Measurements from ENCODE around the gene HIRA. TPM values are rescaled to one million over a fixed set of nuclear protein-coding genes. Genes with fewer than 3 reads are reported as not detected.
A peak's percentile ranks its signal among the peaks of the same experiment; 100 is the strongest.
"Not testable (repeated sequence)": the region's sequence is repeated elsewhere in the genome, so short reads cannot be mapped to it uniquely, and the experiment has no call there.

HIRA gene
- polyA plus RNA-seq, 3 donors, result 1.8 to 20.7 (median 2.6) TPM

GRCh38 chr22:19331474-19331873 is 100.1 kb downstream of the HIRA start:
- Mint-ChIP-seq H3K27ac (peak overlapping the region in 1 of 7 donors; percentile 2), H3K4me3 (no peak overlapping the region), H3K9me3 (peaks cover 49 to 73% (median 52%) of the 10 kb centered on the region in 7 donors), H3K4me1 (no peaks in the 10 kb centered on the region), H3K27me3 (ENCODE audit: low read depth in 3 of 3) (no peaks in the 10 kb centered on the region), H3K36me3 (peaks cover 73 to 83% of the 10 kb centered on the region in 2 donors)
- no peak for TF ChIP-seq CTCF (IDR thresholded peaks at IDR 0.05)
- Histone ChIP-seq H3K27ac (ENCODE audit: low read depth in 1 of 2, low read length in 2 of 2) (no peak overlapping the region), H3K36me3 (replicated peaks in 1 of 2; ENCODE audit: control insufficient read depth in 1 of 2, insufficient read depth in 2 of 2, low read length in 2 of 2) (peaks cover 62 to 80% of the 10 kb centered on the region in 2 donors), H3K4me2 (replicated peaks; ENCODE audit: extremely low read depth, low read length, poor library complexity, severe bottlenecking) (no peak overlapping the region), H2AFZ (ENCODE audit: insufficient read depth, low read depth, low read length, poor library complexity, severe bottlenecking) (no peak overlapping the region), H3K27me3 (ENCODE audit: control insufficient read depth in 2 of 2, insufficient read depth in 2 of 2, low read length in 2 of 2) (no peaks in the 10 kb centered on the region), H3K4me3 (replicated peaks in 1 of 3; ENCODE audit: low read depth in 2 of 3, low read length in 3 of 3) (no peak overlapping the region), H3K79me2 (ENCODE audit: insufficient read depth, low read length) (no peaks in the 10 kb centered on the region), H3K9ac (ENCODE audit: insufficient read depth, low read length, poor library complexity, severe bottlenecking) (no peak overlapping the region), H3K9me3 (replicated peaks in 1 of 2; ENCODE audit: control insufficient read depth in 1 of 2, insufficient read depth in 1 of 2, low read length in 2 of 2) (peaks cover 35 to 56% of the 10 kb centered on the region in 2 donors), H3K4me1 (ENCODE audit: control insufficient read depth in 1 of 2, insufficient read depth in 2 of 2, low read length in 2 of 2) (no peaks in the 10 kb centered on the region), H4K20me1 (ENCODE audit: insufficient read depth, low read length) (no peaks in the 10 kb centered on the region)
- 100% methylated on average over 6 of the region's 7 CpGs for WGBS (ENCODE audit: insufficient coverage)
- no peak for DNase-seq
- intact Hi-C loops (cut with micrococcal nuclease), result no loop called here

- no peak overlapping the region for H3K27ac Mint-ChIP-seq
- intact Hi-C loops (cut with micrococcal nuclease), result no loop called here
- Histone ChIP-seq H3K79me2 (ENCODE audit: insufficient read depth, low read length) (no peaks in the 10 kb centered on the region), H3K4me2 (replicated peaks; ENCODE audit: extremely low read depth, low read length, poor library complexity, severe bottlenecking) (no peak overlapping the region), H4K20me1 (ENCODE audit: insufficient read depth, low read length) (no peaks in the 10 kb centered on the region), H3K27me3 (ENCODE audit: control insufficient read depth in 2 of 2, insufficient read depth in 2 of 2, low read length in 2 of 2) (no peaks in the 10 kb centered on the region), H3K4me1 (ENCODE audit: control insufficient read depth in 1 of 2, insufficient read depth in 2 of 2, low read length in 2 of 2) (no peaks in the 10 kb centered on the region), H3K9ac (ENCODE audit: insufficient read depth, low read length, poor library complexity, severe bottlenecking) (no peak overlapping the region), H3K4me3 (replicated peaks in 1 of 3; ENCODE audit: low read depth in 2 of 3, low read length in 3 of 3) (no peak overlapping the region), H3K36me3 (replicated peaks in 1 of 2; ENCODE audit: control insufficient read depth in 1 of 2, insufficient read depth in 2 of 2, low read length in 2 of 2) (peaks cover 56 to 75% of the 10 kb centered on the region in 2 donors), H3K9me3 (replicated peaks in 1 of 2; ENCODE audit: control insufficient read depth in 1 of 2, insufficient read depth in 1 of 2, low read length in 2 of 2) (peaks cover 30 to 51% of the 10 kb centered on the region in 2 donors), H3K27ac (ENCODE audit: low read depth in 1 of 2, low read length in 2 of 2) (no peak overlapping the region), H2AFZ (ENCODE audit: insufficient read depth, low read depth, low read length, poor library complexity, severe bottlenecking) (no peak overlapping the region)
- no peak overlapping the region for H3K4me3 Mint-ChIP-seq
- peaks cover 44 to 69% (median 48%) of the 10 kb centered on the region in 7 donors for H3K9me3 Mint-ChIP-seq
- DNase-seq, result no peak
- 99% methylated on average over 8 of the region's 13 CpGs for WGBS (ENCODE audit: insufficient coverage)
- peaks cover 67 to 78% of the 10 kb centered on the region in 2 donors for H3K36me3 Mint-ChIP-seq
- H3K27me3 Mint-ChIP-seq (ENCODE audit: low read depth in 3 of 3), result no peaks in the 10 kb centered on the region
- H3K4me1 Mint-ChIP-seq, result no peaks in the 10 kb centered on the region
- TF ChIP-seq CTCF (IDR thresholded peaks at IDR 0.05), result no peak
Observed at GRCh38 chr22:19330865-19331418, 100.6 kb downstream of the HIRA start.

- H3K4me1 Mint-ChIP-seq; H3K4me3 ChIP-seq (replicated peaks in 1 of 3; ENCODE audit: low read depth in 2 of 3, low read length in 3 of 3); H4K20me1 ChIP-seq (ENCODE audit: insufficient read depth, low read length); H3K9ac ChIP-seq (ENCODE audit: insufficient read depth, low read length, poor library complexity, severe bottlenecking); H3K27me3 ChIP-seq (ENCODE audit: control insufficient read depth in 2 of 2, insufficient read depth in 2 of 2, low read length in 2 of 2); intact Hi-C loops (cut with micrococcal nuclease); DNase-seq; H3K4me3 Mint-ChIP-seq; H3K27ac ChIP-seq (ENCODE audit: low read depth in 1 of 2, low read length in 2 of 2); H3K27me3 Mint-ChIP-seq (ENCODE audit: low read depth in 3 of 3); H3K79me2 ChIP-seq (ENCODE audit: insufficient read depth, low read length); H2AFZ ChIP-seq (ENCODE audit: insufficient read depth, low read depth, low read length, poor library complexity, severe bottlenecking); H3K4me1 ChIP-seq (ENCODE audit: control insufficient read depth in 1 of 2, insufficient read depth in 2 of 2, low read length in 2 of 2); H3K4me2 ChIP-seq (replicated peaks; ENCODE audit: extremely low read depth, low read length, poor library complexity, severe bottlenecking): not testable (repeated sequence)
- peak overlapping the region in 1 of 7 donors; percentile 54 for H3K27ac Mint-ChIP-seq
- Histone ChIP-seq H3K9me3 (replicated peaks in 1 of 2; ENCODE audit: control insufficient read depth in 1 of 2, insufficient read depth in 1 of 2, low read length in 2 of 2) (peaks cover 23 to 48% of the 10 kb centered on the region in 2 donors), H3K36me3 (replicated peaks in 1 of 2; ENCODE audit: control insufficient read depth in 1 of 2, insufficient read depth in 2 of 2, low read length in 2 of 2) (peaks cover 50 to 67% of the 10 kb centered on the region in 2 donors)
- 80% methylated on average over 1 of the region's 5 CpGs for WGBS (ENCODE audit: insufficient coverage)
- peaks cover 40 to 61% (median 44%) of the 10 kb centered on the region in 7 donors for H3K9me3 Mint-ChIP-seq
- peaks cover 60 to 70% of the 10 kb centered on the region in 2 donors for H3K36me3 Mint-ChIP-seq
Observed at GRCh38 chr22:19330205-19330604, 101.3 kb downstream of the HIRA start.
